ENCODE data around the gene NSL1. TPM values are rescaled to one million over a fixed set of nuclear protein-coding genes. Genes with fewer than 3 reads are reported as not detected.
"Not testable (repeated sequence)": the region's sequence is repeated elsewhere in the genome, so short reads cannot be mapped to it uniquely, and the experiment has no call there.

NSL1 gene
- total and polyA plus RNA-seq, 7 donors = 12.0 to 50.4 (median 26.0) TPM

- no peaks in the 10 kb centered on the region for H3K27me3 ChIP-seq
- H3K9me3 ChIP-seq = peaks cover 3 to 20% (median 14%) of the 10 kb centered on the region in 4 donors
- peaks cover 0 to 3% (median 0%) of the 10 kb centered on the region in 4 donors for H3K4me1 ChIP-seq
- no peak overlapping the region for H3K4me3 ChIP-seq
- H3K27ac ChIP-seq = no peak overlapping the region
- 46 to 86% methylated on average over 1 of the region's 1 CpG for WGBS, 2 donors
- intact Hi-C loops (cut with DNase I) = no loop called here
- no peak for DNase-seq
- TF ChIP-seq CTCF (IDR thresholded peaks at IDR 0.05) (no peak), POLR2AphosphoS5 (IDR thresholded peaks at IDR 0.05) (no peak), EP300 (IDR thresholded peaks at IDR 0.05) (no peak), POLR2A (IDR thresholded peaks at IDR 0.05) (no peak)
- H3K36me3 ChIP-seq = peaks cover 0 to 7% (median 2%) of the 10 kb centered on the region in 4 donors
Measured at GRCh38 chr1:212769459-212770167, 22.0 kb downstream of the NSL1 start.

- intact Hi-C loops (cut with DNase I); H3K27ac ChIP-seq; DNase-seq; H3K4me1 ChIP-seq; H3K27me3 ChIP-seq; H3K4me3 ChIP-seq: not testable (repeated sequence)
- H3K36me3 ChIP-seq = peaks cover 0 to 12% (median 2%) of the 10 kb centered on the region in 4 donors
- 48 to 50% methylated on average over 2 of the region's 2 CpGs for WGBS, 2 donors
- peaks cover 3 to 20% (median 14%) of the 10 kb centered on the region in 4 donors for H3K9me3 ChIP-seq
Measured at GRCh38 chr1:212766825-212767224, 24.8 kb downstream of the NSL1 start.

- 95 to 98% methylated on average over 1 of the region's 1 CpG for WGBS, 2 donors
Measured at GRCh38 chr1:212764718-212765281, 26.8 kb downstream of the NSL1 start.

GRCh38 chr1:212762839-212763238, 28.7 kb downstream of the NSL1 start:
- no peaks in the 10 kb centered on the region for H3K27me3 ChIP-seq
- no peak overlapping the region for H3K4me3 ChIP-seq
- H3K27ac ChIP-seq = no peak overlapping the region
- no peak for TF ChIP-seq EP300 (IDR thresholded peaks at IDR 0.05)
- no peak for TF ChIP-seq POLR2A (IDR thresholded peaks at IDR 0.05)
- TF ChIP-seq POLR2AphosphoS5 (IDR thresholded peaks at IDR 0.05) = no peak
- no peak for TF ChIP-seq CTCF (IDR thresholded peaks at IDR 0.05)
- peaks cover 0 to 5% (median 0%) of the 10 kb centered on the region in 4 donors for H3K36me3 ChIP-seq
- H3K4me1 ChIP-seq = peaks cover 0 to 8% (median 0%) of the 10 kb centered on the region in 4 donors
- peaks cover 0 to 3% (median 0%) of the 10 kb centered on the region in 4 donors for H3K9me3 ChIP-seq
- WGBS, 2 donors = 96 to 97% methylated on average over 9 of the region's 9 CpGs
- no peak for DNase-seq
- intact Hi-C loops (cut with DNase I) = no loop called here

More at GRCh38 chr1:212764718-212765281, 26.8 kb downstream of the NSL1 start:
- intact Hi-C loops (cut with DNase I); H3K4me3 ChIP-seq; H3K27ac ChIP-seq; DNase-seq; H3K4me1 ChIP-seq; H3K27me3 ChIP-seq: not testable (repeated sequence)
- Histone ChIP-seq H3K9me3 (peaks cover 3 to 16% (median 8%) of the 10 kb centered on the region in 4 donors), H3K36me3 (peaks cover 0 to 12% (median 2%) of the 10 kb centered on the region in 4 donors)

- H3K27me3 ChIP-seq = no peaks in the 10 kb centered on the region
- 87 to 94% methylated on average over 4 of the region's 4 CpGs for WGBS, 2 donors
- peaks cover 0 to 8% (median 0%) of the 10 kb centered on the region in 4 donors for H3K4me1 ChIP-seq
- H3K9me3 ChIP-seq = peaks cover 0 to 3% (median 0%) of the 10 kb centered on the region in 4 donors
- TF ChIP-seq POLR2A (IDR thresholded peaks at IDR 0.05) (no peak), CTCF (IDR thresholded peaks at IDR 0.05) (no peak), EP300 (IDR thresholded peaks at IDR 0.05) (no peak), POLR2AphosphoS5 (IDR thresholded peaks at IDR 0.05) (no peak)
- no peak overlapping the region for H3K4me3 ChIP-seq
- peaks cover 0 to 5% (median 0%) of the 10 kb centered on the region in 4 donors for H3K36me3 ChIP-seq
- intact Hi-C loops (cut with DNase I) = no loop called here
- DNase-seq = no peak
- no peak overlapping the region for H3K27ac ChIP-seq
Measured at GRCh38 chr1:212762234-212762633, 29.3 kb downstream of the NSL1 start.
